ENCODE results near the gene PHRF1.

Gene PHRF1

GRCh38 chr11:656426-656825 lies 80.2 kb downstream of the PHRF1 start:
- no peak for TF ChIP-seq CTCF (IDR thresholded peaks at IDR 0.05; ENCODE audit: control insufficient read depth, insufficient read depth, low read depth, low read length, missing control alignments)
- no peak overlapping the region for H3K4me3 ChIP-seq (ENCODE audit: control insufficient read depth, low read depth, low read length)
- DNase-seq (ENCODE audit: low read depth): no peak

GRCh38 chr11:656866-657265 lies 80.6 kb downstream of the PHRF1 start:
- TF ChIP-seq CTCF (IDR thresholded peaks at IDR 0.05; ENCODE audit: control insufficient read depth, insufficient read depth, low read depth, low read length, missing control alignments): no peak
- DNase-seq (ENCODE audit: low read depth): no peak
- H3K4me3 ChIP-seq (ENCODE audit: control insufficient read depth, low read depth, low read length): no peak overlapping the region

GRCh38 chr11:657691-658126 lies 81.4 kb downstream of the PHRF1 start:
- no peak overlapping the region for H3K4me3 ChIP-seq (ENCODE audit: control insufficient read depth, low read depth, low read length)
- no peak for DNase-seq (ENCODE audit: low read depth)
- no peak for TF ChIP-seq CTCF (IDR thresholded peaks at IDR 0.05; ENCODE audit: control insufficient read depth, insufficient read depth, low read depth, low read length, missing control alignments)

- no peak overlapping the region for H3K4me3 ChIP-seq (ENCODE audit: control insufficient read depth, low read depth, low read length)
- no peak for DNase-seq (ENCODE audit: low read depth)
- no peak for TF ChIP-seq CTCF (IDR thresholded peaks at IDR 0.05; ENCODE audit: control insufficient read depth, insufficient read depth, low read depth, low read length, missing control alignments)
Measured at GRCh38 chr11:659532-660085, 83.3 kb downstream of the PHRF1 start.

GRCh38 chr11:660281-660680 lies 84.0 kb downstream of the PHRF1 start:
- no peak for DNase-seq (ENCODE audit: low read depth)
- no peak for TF ChIP-seq CTCF (IDR thresholded peaks at IDR 0.05; ENCODE audit: control insufficient read depth, insufficient read depth, low read depth, low read length, missing control alignments)
- no peak overlapping the region for H3K4me3 ChIP-seq (ENCODE audit: control insufficient read depth, low read depth, low read length)

GRCh38 chr11:660681-661444 lies 84.6 kb downstream of the PHRF1 start:
- no peak for DNase-seq (ENCODE audit: low read depth)
- TF ChIP-seq CTCF (IDR thresholded peaks at IDR 0.05; ENCODE audit: control insufficient read depth, insufficient read depth, low read depth, low read length, missing control alignments): no peak

More at GRCh38 chr11:660681-661444, 84.6 kb downstream of the PHRF1 start:
- no peak overlapping the region for H3K4me3 ChIP-seq (ENCODE audit: control insufficient read depth, low read depth, low read length)
